ENCODE measurements around the gene EHD4. TPM values are rescaled to one million over a fixed set of nuclear protein-coding genes. Genes with fewer than 3 reads are reported as not detected.

Gene EHD4
- polyA plus RNA-seq, 2 donors: 12.7 to 13.4 TPM

- no peaks in the 10 kb centered on the region for H3K9me3 ChIP-seq (ENCODE audit: control insufficient read depth in 2 of 2, insufficient read depth in 1 of 2, low read depth in 1 of 2, low read length in 1 of 2)
- H3K4me3 ChIP-seq (ENCODE audit: low read depth in 1 of 2, low read length in 2 of 2): no peak overlapping the region
- peaks cover 2 to 4% of the 10 kb centered on the region in 2 donors for H3K36me3 ChIP-seq (ENCODE audit: control insufficient read depth in 2 of 2, insufficient read depth in 2 of 2, low read length in 1 of 2)
- H3K27ac ChIP-seq (ENCODE audit: low read depth in 2 of 2, low read length in 1 of 2): no peak overlapping the region
- no peaks in the 10 kb centered on the region for H3K27me3 ChIP-seq (ENCODE audit: control insufficient read depth in 1 of 2, insufficient read depth in 2 of 2, low read length in 2 of 2)
- 78 to 79% methylated on average over 7 of the region's 7 CpGs for WGBS, 2 donors
- peaks cover 0 to 28% of the 10 kb centered on the region in 2 donors for H3K4me1 ChIP-seq (ENCODE audit: control insufficient read depth in 2 of 2, insufficient read depth in 2 of 2, low read length in 1 of 2)
Observed at GRCh38 chr15:41942886-41943285, 29.5 kb downstream of the EHD4 start.

GRCh38 chr15:41941644-41942415 is 30.5 kb downstream of the EHD4 start:
- Histone ChIP-seq H3K36me3 (ENCODE audit: control insufficient read depth in 2 of 2, insufficient read depth in 2 of 2, low read length in 1 of 2) (peaks cover 4 to 5% of the 10 kb centered on the region in 2 donors), H3K4me3 (ENCODE audit: low read depth in 1 of 2, low read length in 2 of 2) (no peak overlapping the region), H3K27ac (ENCODE audit: low read depth in 2 of 2, low read length in 1 of 2) (peak overlapping the region in 1 of 2 donors; percentile 69), H3K9me3 (ENCODE audit: control insufficient read depth in 2 of 2, insufficient read depth in 1 of 2, low read depth in 1 of 2, low read length in 1 of 2) (no peaks in the 10 kb centered on the region), H3K4me1 (ENCODE audit: control insufficient read depth in 2 of 2, insufficient read depth in 2 of 2, low read length in 1 of 2) (peaks cover 0 to 26% of the 10 kb centered on the region in 2 donors), H3K27me3 (ENCODE audit: control insufficient read depth in 1 of 2, insufficient read depth in 2 of 2, low read length in 2 of 2) (no peaks in the 10 kb centered on the region)
- WGBS, 2 donors: 62 to 66% methylated on average over 22 of the region's 22 CpGs

GRCh38 chr15:41940441-41940857 is 31.9 kb downstream of the EHD4 start:
- H3K4me1 ChIP-seq (ENCODE audit: control insufficient read depth in 2 of 2, insufficient read depth in 2 of 2, low read length in 1 of 2): peaks cover 0 to 22% of the 10 kb centered on the region in 2 donors
- H3K27ac ChIP-seq (ENCODE audit: low read depth in 2 of 2, low read length in 1 of 2): peak overlapping the region; percentile 86 to 93
- 31 to 61% methylated on average over 13 of the region's 13 CpGs for WGBS, 2 donors
- no peaks in the 10 kb centered on the region for H3K9me3 ChIP-seq (ENCODE audit: control insufficient read depth in 2 of 2, insufficient read depth in 1 of 2, low read depth in 1 of 2, low read length in 1 of 2)
- no peak overlapping the region for H3K4me3 ChIP-seq (ENCODE audit: low read depth in 1 of 2, low read length in 2 of 2)
- H3K36me3 ChIP-seq (ENCODE audit: control insufficient read depth in 2 of 2, insufficient read depth in 2 of 2, low read length in 1 of 2): peaks cover 4 to 5% of the 10 kb centered on the region in 2 donors
- no peaks in the 10 kb centered on the region for H3K27me3 ChIP-seq (ENCODE audit: control insufficient read depth in 1 of 2, insufficient read depth in 2 of 2, low read length in 2 of 2)

GRCh38 chr15:41939986-41940385 is 32.4 kb downstream of the EHD4 start:
- peak overlapping the region; percentile 86 to 93 for H3K27ac ChIP-seq (ENCODE audit: low read depth in 2 of 2, low read length in 1 of 2)

GRCh38 chr15:41937568-41937923 is 34.8 kb downstream of the EHD4 start:
- whole genome bisulfite sequencing, 2 donors: 75 to 80% methylated on average over 4 of the region's 4 CpGs
- H3K27ac ChIP-seq (ENCODE audit: low read depth in 2 of 2, low read length in 1 of 2): peak overlapping the region; percentile 74 to 75
- peaks cover 5 to 23% of the 10 kb centered on the region in 2 donors for H3K4me1 ChIP-seq (ENCODE audit: control insufficient read depth in 2 of 2, insufficient read depth in 2 of 2, low read length in 1 of 2)
- H3K4me3 ChIP-seq (ENCODE audit: low read depth in 1 of 2, low read length in 2 of 2): no peak overlapping the region
- no peaks in the 10 kb centered on the region for H3K9me3 ChIP-seq (ENCODE audit: control insufficient read depth in 2 of 2, insufficient read depth in 1 of 2, low read depth in 1 of 2, low read length in 1 of 2)
- H3K36me3 ChIP-seq (ENCODE audit: control insufficient read depth in 2 of 2, insufficient read depth in 2 of 2, low read length in 1 of 2): peaks cover 0 to 3% of the 10 kb centered on the region in 2 donors
- no peaks in the 10 kb centered on the region for H3K27me3 ChIP-seq (ENCODE audit: control insufficient read depth in 1 of 2, insufficient read depth in 2 of 2, low read length in 2 of 2)

More at GRCh38 chr15:41939986-41940385, 32.4 kb downstream of the EHD4 start:
- Histone ChIP-seq H3K9me3 (ENCODE audit: control insufficient read depth in 2 of 2, insufficient read depth in 1 of 2, low read depth in 1 of 2, low read length in 1 of 2) (no peaks in the 10 kb centered on the region), H3K4me1 (ENCODE audit: control insufficient read depth in 2 of 2, insufficient read depth in 2 of 2, low read length in 1 of 2) (peaks cover 0 to 22% of the 10 kb centered on the region in 2 donors), H3K36me3 (ENCODE audit: control insufficient read depth in 2 of 2, insufficient read depth in 2 of 2, low read length in 1 of 2) (peaks cover 4 to 5% of the 10 kb centered on the region in 2 donors), H3K4me3 (ENCODE audit: low read depth in 1 of 2, low read length in 2 of 2) (no peak overlapping the region), H3K27me3 (ENCODE audit: control insufficient read depth in 1 of 2, insufficient read depth in 2 of 2, low read length in 2 of 2) (no peaks in the 10 kb centered on the region)
- WGBS, 2 donors: 72 to 80% methylated on average over 9 of the region's 9 CpGs

GRCh38 chr15:41936649-41937567 is 35.4 kb downstream of the EHD4 start:
- Histone ChIP-seq H3K27me3 (ENCODE audit: control insufficient read depth in 1 of 2, insufficient read depth in 2 of 2, low read length in 2 of 2) (no peaks in the 10 kb centered on the region), H3K27ac (ENCODE audit: low read depth in 2 of 2, low read length in 1 of 2) (peak overlapping the region; percentile 74 to 76), H3K36me3 (ENCODE audit: control insufficient read depth in 2 of 2, insufficient read depth in 2 of 2, low read length in 1 of 2) (peaks cover 0 to 7% of the 10 kb centered on the region in 2 donors), H3K4me1 (ENCODE audit: control insufficient read depth in 2 of 2, insufficient read depth in 2 of 2, low read length in 1 of 2) (peaks cover 6 to 23% of the 10 kb centered on the region in 2 donors), H3K9me3 (ENCODE audit: control insufficient read depth in 2 of 2, insufficient read depth in 1 of 2, low read depth in 1 of 2, low read length in 1 of 2) (no peaks in the 10 kb centered on the region), H3K4me3 (ENCODE audit: low read depth in 1 of 2, low read length in 2 of 2) (no peak overlapping the region)
- 66 to 70% methylated on average over 19 of the region's 19 CpGs for WGBS, 2 donors

- H3K4me1 ChIP-seq (ENCODE audit: control insufficient read depth in 2 of 2, insufficient read depth in 2 of 2, low read length in 1 of 2): peaks cover 6 to 18% of the 10 kb centered on the region in 2 donors
- peak overlapping the region; percentile 18 to 19 for H3K27ac ChIP-seq (ENCODE audit: low read depth in 2 of 2, low read length in 1 of 2)
- no peaks in the 10 kb centered on the region for H3K27me3 ChIP-seq (ENCODE audit: control insufficient read depth in 1 of 2, insufficient read depth in 2 of 2, low read length in 2 of 2)
Observed at GRCh38 chr15:41936155-41936554, 36.2 kb downstream of the EHD4 start.

GRCh38 chr15:41935566-41936020 is 36.8 kb downstream of the EHD4 start:
- Histone ChIP-seq H3K27ac (ENCODE audit: low read depth in 2 of 2, low read length in 1 of 2) (peak overlapping the region; percentile 80 to 92), H3K27me3 (ENCODE audit: control insufficient read depth in 1 of 2, insufficient read depth in 2 of 2, low read length in 2 of 2) (no peaks in the 10 kb centered on the region), H3K36me3 (ENCODE audit: control insufficient read depth in 2 of 2, insufficient read depth in 2 of 2, low read length in 1 of 2) (peaks cover 0 to 7% of the 10 kb centered on the region in 2 donors), H3K9me3 (ENCODE audit: control insufficient read depth in 2 of 2, insufficient read depth in 1 of 2, low read depth in 1 of 2, low read length in 1 of 2) (no peaks in the 10 kb centered on the region), H3K4me3 (ENCODE audit: low read depth in 1 of 2, low read length in 2 of 2) (no peak overlapping the region), H3K4me1 (ENCODE audit: control insufficient read depth in 2 of 2, insufficient read depth in 2 of 2, low read length in 1 of 2) (peaks cover 6 to 18% of the 10 kb centered on the region in 2 donors)
- WGBS, 2 donors: 62 to 67% methylated on average over 5 of the region's 5 CpGs

More at GRCh38 chr15:41936155-41936554, 36.2 kb downstream of the EHD4 start:
- no peaks in the 10 kb centered on the region for H3K9me3 ChIP-seq (ENCODE audit: control insufficient read depth in 2 of 2, insufficient read depth in 1 of 2, low read depth in 1 of 2, low read length in 1 of 2)
- WGBS, 2 donors: 88 to 89% methylated on average over 3 of the region's 3 CpGs
- peaks cover 0 to 7% of the 10 kb centered on the region in 2 donors for H3K36me3 ChIP-seq (ENCODE audit: control insufficient read depth in 2 of 2, insufficient read depth in 2 of 2, low read length in 1 of 2)
- no peak overlapping the region for H3K4me3 ChIP-seq (ENCODE audit: low read depth in 1 of 2, low read length in 2 of 2)

GRCh38 chr15:41934843-41935242 is 37.5 kb downstream of the EHD4 start:
- H3K4me3 ChIP-seq (ENCODE audit: low read depth in 1 of 2, low read length in 2 of 2): no peak overlapping the region
- no peaks in the 10 kb centered on the region for H3K27me3 ChIP-seq (ENCODE audit: control insufficient read depth in 1 of 2, insufficient read depth in 2 of 2, low read length in 2 of 2)
- no peaks in the 10 kb centered on the region for H3K9me3 ChIP-seq (ENCODE audit: control insufficient read depth in 2 of 2, insufficient read depth in 1 of 2, low read depth in 1 of 2, low read length in 1 of 2)
- WGBS, 2 donors: 33 to 50% methylated on average over 4 of the region's 4 CpGs
- peak overlapping the region; percentile 80 to 92 for H3K27ac ChIP-seq (ENCODE audit: low read depth in 2 of 2, low read length in 1 of 2)
- H3K36me3 ChIP-seq (ENCODE audit: control insufficient read depth in 2 of 2, insufficient read depth in 2 of 2, low read length in 1 of 2): peaks cover 0 to 7% of the 10 kb centered on the region in 2 donors
- peaks cover 8 to 11% of the 10 kb centered on the region in 2 donors for H3K4me1 ChIP-seq (ENCODE audit: control insufficient read depth in 2 of 2, insufficient read depth in 2 of 2, low read length in 1 of 2)
